GM12878 (cell line): ENCODE data around the gene IRF8. TPM values are rescaled to one million over a fixed set of nuclear protein-coding genes. Genes with fewer than 3 reads are reported as not detected.

Experiments used
- ASH2L ChIP-seq: fragments of 300-600, 200-600 bp; sonication (generic); IDR thresholded peaks from 2 replicates; pipeline ENCODE4 v1.6.1; 2017; ENCODE audit warnings: low read depth, mild to moderate bottlenecking, borderline replicate concordance
- BRCA1 ChIP-seq: IDR thresholded peaks from 2 replicates; pipeline ENCODE4 v1.6.1; 2011; ENCODE audit warnings: low read depth, low read length, improper control_type of control experiment
- CBFB ChIP-seq: IDR thresholded peaks from 2 replicates; pipeline ENCODE4 v1.6.1; 2016; ENCODE audit warnings: antibody characterized with exemption, low read depth
- E4F1 ChIP-seq: fragments of 450-650 bp; IDR thresholded peaks from 2 replicates; pipeline ENCODE4 v1.6.1; 2018; ENCODE audit warnings: borderline replicate concordance, mild to moderate bottlenecking; ENCODE audit not compliant: partially characterized antibody
- FOXK2 ChIP-seq: fragments of 450-650 bp; IDR thresholded peaks from 2 replicates; pipeline ENCODE4 v1.6.1; 2017; ENCODE audit warnings: mild to moderate bottlenecking, moderate library complexity
- IKZF1 ChIP-seq: fragments of 450-650 bp; conservative IDR thresholded peaks from 2 replicates; pipeline ENCODE4 v1.6.1; 2017; ENCODE audit warnings: antibody characterized with exemption, mild to moderate bottlenecking
- IRF5 ChIP-seq: fragments of 450-650 bp; IDR thresholded peaks from 2 replicates; pipeline ENCODE4 v1.6.1; 2017; ENCODE audit warnings: borderline replicate concordance
- LARP7 ChIP-seq: fragments of 450-650 bp; IDR thresholded peaks from 2 replicates; pipeline ENCODE4 v1.6.1; 2017; ENCODE audit warnings: mild to moderate bottlenecking
- MEF2B ChIP-seq: fragments of 450-650 bp; IDR thresholded peaks from 2 replicates; pipeline ENCODE4 v1.6.1; 2018; ENCODE audit warnings: mild to moderate bottlenecking, moderate library complexity; ENCODE audit not compliant: partially characterized antibody, poor library complexity, severe bottlenecking
- MYC ChIP-seq: IDR thresholded peaks from 2 replicates; pipeline ENCODE4 v1.6.1; 2011; ENCODE audit warnings: mild to moderate bottlenecking, low read length, moderate library complexity, inconsistent platforms; ENCODE audit not compliant: insufficient read depth, insufficient replicate concordance, insufficient read length, severe bottlenecking
- NR2C1 ChIP-seq: fragments of 450-650 bp; IDR thresholded peaks from 2 replicates; pipeline ENCODE4 v1.6.1; 2017; ENCODE audit warnings: antibody characterized with exemption, mild to moderate bottlenecking, moderate library complexity
- RBBP5 ChIP-seq: fragments of 200-600 bp; sonication (generic); conservative IDR thresholded peaks from 2 replicates; pipeline ENCODE4 v1.6.1; 2016
- RELB ChIP-seq: fragments of 450-650 bp; IDR thresholded peaks from 2 replicates; pipeline ENCODE4 v1.6.1; 2017; ENCODE audit warnings: low read depth, mild to moderate bottlenecking, moderate library complexity
- SIN3A ChIP-seq: IDR thresholded peaks from 2 replicates; pipeline ENCODE4 v1.6.1; 2012; ENCODE audit warnings: low read depth, low read length, improper control_type of control experiment
- SMARCA5 ChIP-seq: fragments of 450-650 bp; IDR thresholded peaks from 2 replicates; pipeline ENCODE4 v1.6.1; 2017; ENCODE audit warnings: mild to moderate bottlenecking
- SRF ChIP-seq, 2 experiments: IDR thresholded peaks; 2 replicates each; pipeline ENCODE4 v1.6.1; 2011; ENCODE audit warnings: low read depth in 2 of 2, low read length in 2 of 2, mild to moderate bottlenecking in 1 of 2, moderate library complexity in 1 of 2
- TARDBP ChIP-seq: IDR thresholded peaks from 2 replicates; pipeline ENCODE4 v1.6.1; 2016; ENCODE audit warnings: borderline replicate concordance
- TCF7 ChIP-seq: IDR thresholded peaks from 2 replicates; pipeline ENCODE4 v1.6.1; 2014; ENCODE audit warnings: antibody characterized with exemption, borderline replicate concordance
- ZNF217 ChIP-seq: fragments of 450-650 bp; IDR thresholded peaks from 2 replicates; pipeline ENCODE4 v1.6.1; 2017; ENCODE audit warnings: antibody characterized with exemption, mild to moderate bottlenecking
- ZNF384 ChIP-seq: IDR thresholded peaks from 2 replicates; pipeline ENCODE4 v1.6.1; 2012; ENCODE audit warnings: low read depth, mild to moderate bottlenecking, low read length, improper control_type of control experiment, borderline replicate concordance
- ZNF687 ChIP-seq: fragments of 450-650 bp; IDR thresholded peaks from 2 replicates; pipeline ENCODE4 v1.6.1; 2017; ENCODE audit warnings: mild to moderate bottlenecking, moderate library complexity
- polyA plus RNA-seq, 11 experiments: library from polyadenylated mRNA; depleted of rRNA in 4 of 11; unstranded in 6 of 11; stranded (reverse) in 5 of 11; fragments of >200 nt; fragmentation: Nextera tagmentation in 4 of 11; fragmentation: Illumina TruSeq in 1 of 11; extraction: Ambion mirVana in 4 of 11; extraction: Trizol in 1 of 11; gene quantifications; 1 replicate in 1 of 11; 2 replicates in 10 of 11; pipeline versions ENCODE4 v1.2.1 to v1.2.3, GENCODE V29; 2011 to 2016; ENCODE audit warnings: inconsistent platforms in 2 of 11, missing spikeins in 2 of 11, low read depth in 1 of 11
- total RNA-seq, 4 experiments: library from RNA; depleted of rRNA in 3 of 4; stranded (reverse); fragments of >200 nt in 3 of 4; fragmentation: Illumina TruSeq in 1 of 4; extraction: Trizol in 1 of 4; gene quantifications; 2 replicates each; pipeline versions ENCODE4 v1.2.1 to v1.2.3, GENCODE V29; 2013 to 2021

IRF8 gene
- total and polyA plus RNA-seq, 10 of the 15 experiments (the other 5 are each of a cell fraction or from before 2014, with no cell fraction given): 17.1 to 237 (median 172) TPM

- TF ChIP-seq ZNF687 (no peak), NR2C1 (no peak), TARDBP (no peak), RBBP5 (no peak), LARP7 (no peak), FOXK2 (no peak), IKZF1 (peak; percentile 74), BRCA1 (no peak), IRF5 (no peak), SIN3A (no peak), TCF7 (peak; percentile 65; the same call in 1 of the 2 replicates), RELB (no peak; the same call in none of the 2 replicates), E4F1 (no peak), CBFB (peak; percentile 57), MYC (no peak), ZNF217 (no peak), MEF2B (no peak), ZNF384 (no peak), SMARCA5 (no peak), ASH2L (no peak), SRF (IDR thresholded peaks at IDR 0.05; ENCODE audit: low read depth in 2 of 2, low read length in 2 of 2) (no peak)
These were observed 18.8 kb upstream of the IRF8 start (continued) for GRCh38 chr16:85879975-85880831.
